HG03457 (cell line): Measurements from ENCODE around the gene MMP25.
A peak's percentile ranks its signal among the peaks of the same experiment; 100 is the strongest.
"Not testable (repeated sequence)": the region's sequence is repeated elsewhere in the genome, so short reads cannot be mapped to it uniquely, and the experiment has no call there.

Experiments
- ATAC-seq: cut with Tn5 transposase; IDR thresholded peaks from one replicate; pipeline ENCODE4 v1.9.1; 2021; ENCODE audit warnings: moderate number of reproducible peaks; ENCODE audit not compliant: unreplicated experiment

Gene MMP25

GRCh38 chr16:3054965-3055733 is 8.8 kb downstream of the MMP25 start:
- ATAC-seq, result no peak

- not testable (repeated sequence) for ATAC-seq
Measured at GRCh38 chr16:3055734-3056115, 9.4 kb downstream of the MMP25 start.

GRCh38 chr16:3056336-3057180 is 10.2 kb downstream of the MMP25 start:
- ATAC-seq, result no peak

- no peak for ATAC-seq
Measured at GRCh38 chr16:3057181-3058138, 11.1 kb downstream of the MMP25 start.

- ATAC-seq, result no peak
Measured at GRCh38 chr16:3058139-3059030, 12.0 kb downstream of the MMP25 start.

GRCh38 chr16:3059041-3059722 is 12.8 kb downstream of the MMP25 start:
- ATAC-seq, result peak; percentile 56

GRCh38 chr16:3059723-3060242 is 13.4 kb downstream of the MMP25 start:
- ATAC-seq, result no peak

GRCh38 chr16:3060339-3061127 is 14.2 kb downstream of the MMP25 start:
- ATAC-seq, result no peak

- ATAC-seq, result no peak
Measured at GRCh38 chr16:3062553-3062952, 16.2 kb downstream of the MMP25 start.

- ATAC-seq, result no peak
Measured at GRCh38 chr16:3063625-3064386, 17.4 kb downstream of the MMP25 start.

GRCh38 chr16:3065069-3065741 is 18.8 kb downstream of the MMP25 start, which contains the start of gene IL32:
Gene IL32, plus strand, starts transcription at chr16:3065640. Its CDS starts 172 bp downstream, at chr16:3065812.
- no peak for ATAC-seq

- no peak for ATAC-seq
Measured at GRCh38 chr16:3065742-3066439, 19.5 kb downstream of the MMP25 start.

- ATAC-seq, result no peak
Measured at GRCh38 chr16:3066440-3066748, 20.0 kb downstream of the MMP25 start.

GRCh38 chr16:3068487-3068886 is 22.1 kb downstream of the MMP25 start:
- no peak for ATAC-seq

- ATAC-seq, result not testable (repeated sequence)
Measured at GRCh38 chr16:3069146-3069545, 22.8 kb downstream of the MMP25 start.

- ATAC-seq, result no peak
Measured at GRCh38 chr16:3070608-3071111, 24.3 kb downstream of the MMP25 start.
